Activated T-helper 17 cell treated with anti-CD3 and anti-CD28 coated beads, Interleukin-2, amount 50 U/mL, for 72 hours (primary cell): ENCODE results near the gene S1PR5. TPM values are rescaled to one million over a fixed set of nuclear protein-coding genes. Genes with fewer than 3 reads are reported as not detected.
A peak's percentile ranks its signal among the peaks of the same experiment; 100 is the strongest.

Experiments used
- ATAC-seq: fragments of 150-1000 bp; cut with Tn5 transposase; replicated peaks from 2 replicates; pipeline ENCODE4 v1.10.0; 2021; ENCODE audit warnings: mild to moderate bottlenecking, moderate library complexity
- H3K27ac Mint-ChIP-seq: one replicate; pipeline ENCODE4 v1.8.0; 2022; ENCODE audit warnings: mixed read lengths
- H3K27me3 Mint-ChIP-seq: one replicate; pipeline ENCODE4 v1.8.0; 2022; ENCODE audit warnings: mixed read lengths
- H3K36me3 Mint-ChIP-seq: one replicate; pipeline ENCODE4 v1.8.0; 2022; ENCODE audit warnings: low read depth, mild to moderate bottlenecking, mixed read lengths
- H3K4me1 Mint-ChIP-seq: one replicate; pipeline ENCODE4 v1.8.0; 2022; ENCODE audit warnings: mixed read lengths
- H3K4me3 Mint-ChIP-seq: one replicate; pipeline ENCODE4 v1.8.0; 2022; ENCODE audit warnings: mild to moderate bottlenecking, mixed read lengths
- H3K9me3 Mint-ChIP-seq: one replicate; pipeline ENCODE4 v1.8.0; 2022; ENCODE audit warnings: mixed read lengths
- total RNA-seq, 2 donors: library from RNA; stranded (reverse); gene quantifications; one replicate each; pipeline ENCODE4 v1.2.3, GENCODE V29; 2022

S1PR5 gene
- total RNA-seq, 2 donors from 2014 or later: 0.11 TPM; not detected in 1

DNA sequence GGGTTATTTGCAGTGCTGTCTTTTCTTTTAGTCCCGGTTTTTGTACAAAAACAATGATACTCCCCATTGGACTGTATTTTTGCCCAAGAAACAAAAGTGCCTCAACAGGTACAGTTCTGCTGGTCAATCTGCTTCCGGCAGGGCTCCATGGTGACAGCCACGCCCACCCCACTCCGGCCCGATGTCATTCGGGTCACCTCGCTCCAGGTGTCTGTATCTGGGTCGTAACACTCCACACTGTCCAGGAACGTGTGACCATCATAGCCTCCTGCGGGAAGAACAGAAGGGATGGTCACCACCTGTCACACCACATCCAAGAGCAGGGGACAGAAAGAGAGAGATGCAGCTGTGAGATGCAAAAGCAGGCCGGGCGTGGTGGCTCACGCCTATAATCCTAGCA is 30.7 kb downstream of the S1PR5 start:
- no peaks in the 10 kb centered on the region for H3K27me3 Mint-ChIP-seq
- H3K36me3 Mint-ChIP-seq: peaks cover 70% of the 10 kb centered on the region
- no peaks in the 10 kb centered on the region for H3K4me1 Mint-ChIP-seq
- H3K4me3 Mint-ChIP-seq: no peak overlapping the region
- no peaks in the 10 kb centered on the region for H3K9me3 Mint-ChIP-seq
- H3K27ac Mint-ChIP-seq: no peak overlapping the region
- ATAC-seq: no peak

DNA sequence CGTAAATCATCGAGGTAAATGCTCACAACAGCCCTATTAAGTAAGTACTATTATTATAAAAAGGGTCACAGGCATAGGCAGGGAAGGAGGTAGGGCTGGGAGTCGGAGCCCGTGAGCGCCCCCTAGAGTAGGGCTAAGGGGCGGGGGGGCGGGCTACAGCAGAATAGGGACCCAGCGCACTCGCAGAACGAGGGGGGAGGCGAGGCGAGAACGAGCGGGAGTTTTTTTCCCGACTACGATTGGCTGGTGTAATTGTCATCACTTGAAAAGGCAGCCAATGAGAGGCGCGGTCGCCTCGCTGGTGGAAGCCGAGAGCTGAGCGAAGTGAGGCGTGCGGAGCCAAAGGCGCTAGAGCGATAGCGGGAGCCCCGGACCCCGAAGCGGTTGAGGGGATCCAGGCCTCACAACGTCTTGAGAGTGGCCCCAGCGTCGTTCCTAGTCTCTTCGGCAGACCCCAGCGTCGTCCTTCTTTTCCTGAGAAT is 38.3 kb downstream of the S1PR5 start:
- ATAC-seq: peak; percentile 95
- H3K27me3 Mint-ChIP-seq: no peaks in the 10 kb centered on the region
- no peaks in the 10 kb centered on the region for H3K9me3 Mint-ChIP-seq
- peak overlapping the region; percentile 64 for H3K4me3 Mint-ChIP-seq
- H3K4me1 Mint-ChIP-seq: no peaks in the 10 kb centered on the region
- H3K36me3 Mint-ChIP-seq: no peaks in the 10 kb centered on the region
- H3K27ac Mint-ChIP-seq: peak overlapping the region; percentile 73

DNA sequence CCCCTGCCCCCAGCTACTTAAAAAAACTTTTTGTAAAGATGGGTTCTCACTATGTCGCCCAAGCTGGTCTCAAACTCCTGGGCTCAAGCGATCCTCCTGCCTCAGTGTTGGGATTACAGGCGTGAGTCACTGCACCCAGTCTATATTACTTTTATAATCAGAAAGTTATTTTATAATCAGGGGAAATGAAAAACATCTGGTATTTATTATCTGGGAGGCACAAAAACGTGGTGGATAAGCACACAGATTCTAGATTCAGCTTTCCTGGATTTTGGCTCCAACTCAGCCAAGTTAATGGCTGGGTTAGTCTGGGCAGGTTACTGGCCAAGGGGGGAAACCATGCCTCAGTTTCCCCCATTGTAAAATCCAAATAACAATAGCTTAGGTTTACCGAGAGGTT is 38.8 kb downstream of the S1PR5 start:
- no peaks in the 10 kb centered on the region for H3K27me3 Mint-ChIP-seq
- no peaks in the 10 kb centered on the region for H3K36me3 Mint-ChIP-seq
- no peaks in the 10 kb centered on the region for H3K4me1 Mint-ChIP-seq
- H3K4me3 Mint-ChIP-seq: peak overlapping the region; percentile 64
- no peaks in the 10 kb centered on the region for H3K9me3 Mint-ChIP-seq
- H3K27ac Mint-ChIP-seq: no peak overlapping the region
- no peak for ATAC-seq

DNA sequence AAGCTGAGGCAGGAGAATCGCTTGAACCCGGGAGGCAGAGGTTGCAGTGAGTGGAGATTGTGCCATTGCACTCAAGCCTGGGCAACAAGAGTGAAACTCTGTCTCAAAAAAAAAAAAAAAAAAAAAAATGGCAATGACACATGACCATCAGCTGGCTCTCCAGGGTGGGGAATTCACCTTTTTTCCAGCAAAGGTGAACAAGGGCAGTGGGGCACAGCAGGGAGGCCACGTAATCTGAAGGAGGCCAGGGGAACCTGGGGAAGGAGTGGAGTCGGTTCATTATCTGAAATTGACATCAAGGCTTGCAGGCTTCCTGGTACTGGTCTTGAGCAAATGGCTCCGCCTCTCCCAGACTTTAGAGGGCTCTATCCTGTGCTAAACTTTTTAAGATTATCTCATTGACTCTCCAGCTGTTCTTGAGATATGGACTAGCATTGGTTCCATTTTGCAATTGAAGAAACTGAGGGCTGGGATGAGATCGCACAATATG is 42.2 kb downstream of the S1PR5 start:
- ATAC-seq: peak; percentile 58

DNA sequence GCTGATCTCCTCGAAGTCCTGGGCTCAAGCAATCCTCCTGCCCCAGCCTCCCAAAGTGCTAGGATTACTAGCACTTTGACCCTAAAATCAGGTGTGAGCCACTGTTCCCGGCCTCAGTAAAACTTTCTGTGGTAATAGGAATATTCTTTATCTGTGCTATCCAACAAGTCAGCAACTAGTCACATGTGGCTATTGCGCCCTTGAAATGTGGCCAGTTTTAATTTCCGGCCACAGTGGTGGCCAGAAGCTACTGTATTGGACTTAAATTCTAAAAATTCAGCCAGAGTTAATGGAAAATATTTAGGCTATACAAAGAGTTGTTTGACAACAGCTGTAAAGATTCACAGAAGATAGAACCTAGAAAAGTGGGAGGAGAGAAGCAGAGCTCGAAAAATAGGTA is 44.1 kb downstream of the S1PR5 start:
- Mint-ChIP-seq H3K27ac (no peak overlapping the region), H3K36me3 (no peaks in the 10 kb centered on the region), H3K9me3 (no peaks in the 10 kb centered on the region), H3K4me1 (no peaks in the 10 kb centered on the region), H3K4me3 (no peak overlapping the region), H3K27me3 (no peaks in the 10 kb centered on the region)
- ATAC-seq: no peak

More for the DNA sequence above, 42.2 kb downstream of the S1PR5 start:
- Mint-ChIP-seq H3K4me3 (no peak overlapping the region), H3K36me3 (no peaks in the 10 kb centered on the region), H3K9me3 (no peaks in the 10 kb centered on the region), H3K27ac (no peak overlapping the region), H3K27me3 (no peaks in the 10 kb centered on the region), H3K4me1 (no peaks in the 10 kb centered on the region)

DNA sequence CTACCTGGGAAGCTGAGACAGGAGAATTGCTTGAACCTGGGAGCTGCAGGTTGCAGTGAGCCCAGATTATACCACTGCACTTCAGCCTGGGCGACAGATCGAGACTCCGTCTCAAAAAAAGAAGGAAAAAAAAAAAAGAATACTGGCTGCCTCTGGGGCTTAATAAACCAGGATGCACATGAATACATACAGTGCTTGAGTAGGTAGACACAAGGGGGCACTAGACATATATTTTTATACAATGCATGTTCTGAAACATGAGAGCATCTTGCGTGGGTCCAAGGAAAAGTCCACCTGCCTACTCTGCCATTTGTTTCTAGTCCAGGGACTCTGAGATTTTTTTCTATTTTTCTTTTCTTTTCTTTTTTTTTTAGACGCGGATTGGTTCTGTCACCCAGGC is 45.3 kb downstream of the S1PR5 start:
- peaks cover 1% of the 10 kb centered on the region for H3K36me3 Mint-ChIP-seq
- H3K27ac Mint-ChIP-seq: no peak overlapping the region
- H3K4me3 Mint-ChIP-seq: no peak overlapping the region
- H3K4me1 Mint-ChIP-seq: no peaks in the 10 kb centered on the region
- H3K9me3 Mint-ChIP-seq: no peaks in the 10 kb centered on the region
- ATAC-seq: no peak
- no peaks in the 10 kb centered on the region for H3K27me3 Mint-ChIP-seq

DNA sequence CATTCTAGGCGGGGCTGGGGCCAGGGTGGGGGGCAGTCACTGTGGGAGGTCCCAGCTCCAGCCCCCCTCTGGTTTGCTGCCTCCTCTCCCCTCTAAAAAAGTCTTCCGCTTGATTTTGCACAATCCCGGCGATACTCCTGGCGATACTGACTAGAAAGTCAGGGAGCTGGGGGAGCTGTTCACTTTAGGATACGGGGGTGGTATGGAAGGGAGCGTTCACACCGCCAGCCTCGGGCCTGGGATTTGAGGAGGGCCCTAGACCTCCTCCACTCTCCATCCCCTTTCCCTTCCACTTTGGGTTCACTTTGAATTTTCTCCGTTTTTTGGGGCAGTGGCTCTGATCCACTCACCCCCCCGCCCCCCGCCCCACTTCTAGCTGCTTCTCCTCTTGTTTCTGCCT is 49.1 kb downstream of the S1PR5 start:
- ATAC-seq: no peak
- Mint-ChIP-seq H3K36me3 (peaks cover 5% of the 10 kb centered on the region), H3K27me3 (no peaks in the 10 kb centered on the region), H3K27ac (no peak overlapping the region), H3K4me1 (no peaks in the 10 kb centered on the region), H3K9me3 (no peaks in the 10 kb centered on the region), H3K4me3 (no peak overlapping the region)

DNA sequence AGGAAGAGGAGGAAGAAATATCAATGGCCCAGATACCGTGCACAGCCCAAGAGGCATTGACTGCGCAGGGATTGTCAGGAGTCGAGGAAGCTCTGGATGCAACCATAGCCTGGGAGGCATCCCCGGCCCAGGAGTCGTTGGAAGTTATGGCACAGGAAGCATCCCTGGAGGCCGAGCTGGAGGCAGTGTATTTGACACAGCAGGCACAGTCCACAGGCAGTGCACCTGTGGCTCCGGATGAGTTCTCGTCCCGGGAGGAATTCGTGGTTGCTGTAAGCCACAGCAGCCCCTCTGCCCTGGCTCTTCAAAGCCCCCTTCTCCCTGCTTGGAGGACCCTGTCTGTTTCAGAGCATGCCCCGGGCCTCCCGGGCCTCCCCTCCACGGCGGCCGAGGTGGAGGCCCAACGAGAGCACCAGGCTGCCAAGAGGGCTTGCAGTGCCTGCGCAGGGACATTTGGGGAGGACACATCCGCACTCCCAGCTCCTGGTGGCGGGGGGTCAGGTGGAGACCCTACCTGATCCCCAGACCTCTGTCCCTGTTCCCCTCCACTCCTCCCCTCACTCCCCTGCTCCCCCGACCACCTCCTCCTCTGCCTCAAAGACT is 50.0 kb downstream of the S1PR5 start:
- no peak overlapping the region for H3K27ac Mint-ChIP-seq
- H3K9me3 Mint-ChIP-seq: no peaks in the 10 kb centered on the region
- H3K36me3 Mint-ChIP-seq: peaks cover 5% of the 10 kb centered on the region
- ATAC-seq: no peak
- H3K27me3 Mint-ChIP-seq: no peaks in the 10 kb centered on the region
- H3K4me3 Mint-ChIP-seq: no peak overlapping the region
- H3K4me1 Mint-ChIP-seq: no peaks in the 10 kb centered on the region

DNA sequence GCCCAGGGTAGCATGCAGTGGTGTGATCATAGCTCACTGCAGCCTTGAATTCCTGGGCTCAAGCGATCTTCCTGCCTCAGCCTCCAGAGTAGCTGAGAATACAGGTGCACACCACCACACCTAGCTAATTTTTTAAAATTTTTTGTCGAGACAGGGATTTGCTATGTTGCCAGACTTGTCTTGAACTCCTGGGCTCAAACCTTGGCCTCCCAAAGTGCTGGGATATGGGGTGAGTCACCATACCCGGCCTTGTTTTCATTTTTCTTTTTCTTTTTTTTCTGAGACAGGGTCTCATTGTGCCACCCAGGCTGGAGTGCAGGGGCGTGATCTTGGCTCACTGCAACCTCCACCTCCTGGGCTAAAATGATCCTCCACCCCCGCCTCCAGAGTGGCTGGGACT is 52.8 kb downstream of the S1PR5 start:
- Mint-ChIP-seq H3K27ac (no peak overlapping the region), H3K4me1 (no peaks in the 10 kb centered on the region), H3K27me3 (no peaks in the 10 kb centered on the region), H3K36me3 (peaks cover 5% of the 10 kb centered on the region), H3K4me3 (no peak overlapping the region), H3K9me3 (no peaks in the 10 kb centered on the region)
- no peak for ATAC-seq

Other genes with a start within 250 kb of the S1PR5 start
- gene ICAM1, start 246.3 kb downstream of the S1PR5 start, total RNA-seq: 10 to 100 TPM; 47.8 to 88.5 TPM
- gene ICAM4, start 230.5 kb downstream of the S1PR5 start, total RNA-seq: 1 to 10 TPM in 1 of 2 donors, under 1 TPM in 1; 0.78 to 2.2 TPM
- 1 to 10 TPM in 1 of 2 donors, under 1 TPM in 1; 0.71 to 8.6 TPM for gene ICAM5, start 227.5 kb downstream of the S1PR5 start, total RNA-seq
- gene ZGLP1, start 207.6 kb downstream of the S1PR5 start, total RNA-seq: 1 to 10 TPM; 5.4 to 6.6 TPM
- gene FDX2, start 201.4 kb downstream of the S1PR5 start, total RNA-seq: 10 to 100 TPM; 12.3 to 20.1 TPM
- 10 to 100 TPM; 66.3 to 88.7 TPM for gene RAVER1, start 183.9 kb downstream of the S1PR5 start, total RNA-seq
- gene ICAM3, start 177.8 kb downstream of the S1PR5 start, total RNA-seq: 100 to 1,000 TPM; 144 to 228 TPM
- 100 to 1,000 TPM; 221 to 245 TPM for gene TYK2, start 136.9 kb downstream of the S1PR5 start, total RNA-seq
- gene CDC37, start 113.9 kb downstream of the S1PR5 start, total RNA-seq: 100 to 1,000 TPM; 140 to 226 TPM
- gene PDE4A, start 96.9 kb downstream of the S1PR5 start, total RNA-seq: 1 to 10 TPM; 9.0 to 9.1 TPM
- gene KEAP1, start 14.1 kb downstream of the S1PR5 start, total RNA-seq: 10 to 100 TPM; 71.5 to 99.6 TPM
- gene ATG4D, start 26.5 kb upstream of the S1PR5 start, total RNA-seq: 10 to 100 TPM; 27.4 to 37.8 TPM
- 10 to 100 TPM; 43.3 to 52.5 TPM for gene KRI1, start 48.6 kb upstream of the S1PR5 start, total RNA-seq
- 10 to 100 TPM; 21.2 to 46.6 TPM for gene CDKN2D, start 51.5 kb upstream of the S1PR5 start, total RNA-seq
- gene AP1M2, start 69.9 kb upstream of the S1PR5 start, total RNA-seq: not detected
- 10 to 100 TPM; 64.8 to 84.9 TPM for gene SLC44A2, start 108.1 kb upstream of the S1PR5 start, total RNA-seq
- 100 to 1,000 TPM; 286 to 439 TPM for gene ILF3, start 136.9 kb upstream of the S1PR5 start, total RNA-seq
- 10 to 100 TPM; 36.9 to 61.3 TPM for gene QTRT1, start 184.0 kb upstream of the S1PR5 start, total RNA-seq
- 100 to 1,000 TPM; 185 to 209 TPM for gene DNM2, start 200.6 kb upstream of the S1PR5 start, total RNA-seq